Measurements from ENCODE around the gene FAM117A.
A peak's percentile ranks its signal among the peaks of the same experiment; 100 is the strongest.

GRCh38 chr17:49755663-49756283 is 8.2 kb downstream of the FAM117A start:
- TF ChIP-seq, protein P1, sequence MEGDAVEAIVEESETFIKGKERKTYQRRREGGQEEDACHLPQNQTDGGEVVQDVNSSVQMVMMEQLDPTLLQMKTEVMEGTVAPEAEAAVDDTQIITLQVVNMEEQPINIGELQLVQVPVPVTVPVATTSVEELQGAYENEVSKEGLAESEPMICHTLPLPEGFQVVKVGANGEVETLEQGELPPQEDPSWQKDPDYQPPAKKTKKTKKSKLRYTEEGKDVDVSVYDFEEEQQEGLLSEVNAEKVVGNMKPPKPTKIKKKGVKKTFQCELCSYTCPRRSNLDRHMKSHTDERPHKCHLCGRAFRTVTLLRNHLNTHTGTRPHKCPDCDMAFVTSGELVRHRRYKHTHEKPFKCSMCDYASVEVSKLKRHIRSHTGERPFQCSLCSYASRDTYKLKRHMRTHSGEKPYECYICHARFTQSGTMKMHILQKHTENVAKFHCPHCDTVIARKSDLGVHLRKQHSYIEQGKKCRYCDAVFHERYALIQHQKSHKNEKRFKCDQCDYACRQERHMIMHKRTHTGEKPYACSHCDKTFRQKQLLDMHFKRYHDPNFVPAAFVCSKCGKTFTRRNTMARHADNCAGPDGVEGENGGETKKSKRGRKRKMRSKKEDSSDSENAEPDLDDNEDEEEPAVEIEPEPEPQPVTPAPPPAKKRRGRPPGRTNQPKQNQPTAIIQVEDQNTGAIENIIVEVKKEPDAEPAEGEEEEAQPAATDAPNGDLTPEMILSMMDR (IDR thresholded peaks at IDR 0.05), result no peak
- peak in 1 of 4 donors; percentile 13 for TF ChIP-seq POLR2A (IDR thresholded peaks at IDR 0.05)
- TF ChIP-seq POLR2AphosphoS5 (IDR thresholded peaks at IDR 0.05), result no peak
- peak in 1 of 4 donors; percentile 16 for TF ChIP-seq EP300 (IDR thresholded peaks at IDR 0.05)

All from upper lobe of left lung (tissue), 4 donors.